A673 (cell line): ENCODE data around the gene PARVA.

Source experiments
- EZH2 ChIP-seq: fragments of 200-600 bp; sonication (generic); IDR thresholded peaks from 2 replicates; pipeline ENCODE4 v1.6.1; 2017; ENCODE audit warnings: borderline replicate concordance, low read depth, mild to moderate bottlenecking, mixed read lengths, antibody characterized with exemption, low read length; ENCODE audit not compliant: poor library complexity, severe bottlenecking
- TF ChIP-seq, protein P1 (sequence below): fragments of 300-800, 200-600 bp; sonication (generic); conservative IDR thresholded peaks from 2 replicates; pipeline ENCODE4 v1.5.1; 2017; ENCODE audit warnings: low read depth, mild to moderate bottlenecking, antibody characterized with exemption, low read length, moderate library complexity, mixed read lengths

DNA sequence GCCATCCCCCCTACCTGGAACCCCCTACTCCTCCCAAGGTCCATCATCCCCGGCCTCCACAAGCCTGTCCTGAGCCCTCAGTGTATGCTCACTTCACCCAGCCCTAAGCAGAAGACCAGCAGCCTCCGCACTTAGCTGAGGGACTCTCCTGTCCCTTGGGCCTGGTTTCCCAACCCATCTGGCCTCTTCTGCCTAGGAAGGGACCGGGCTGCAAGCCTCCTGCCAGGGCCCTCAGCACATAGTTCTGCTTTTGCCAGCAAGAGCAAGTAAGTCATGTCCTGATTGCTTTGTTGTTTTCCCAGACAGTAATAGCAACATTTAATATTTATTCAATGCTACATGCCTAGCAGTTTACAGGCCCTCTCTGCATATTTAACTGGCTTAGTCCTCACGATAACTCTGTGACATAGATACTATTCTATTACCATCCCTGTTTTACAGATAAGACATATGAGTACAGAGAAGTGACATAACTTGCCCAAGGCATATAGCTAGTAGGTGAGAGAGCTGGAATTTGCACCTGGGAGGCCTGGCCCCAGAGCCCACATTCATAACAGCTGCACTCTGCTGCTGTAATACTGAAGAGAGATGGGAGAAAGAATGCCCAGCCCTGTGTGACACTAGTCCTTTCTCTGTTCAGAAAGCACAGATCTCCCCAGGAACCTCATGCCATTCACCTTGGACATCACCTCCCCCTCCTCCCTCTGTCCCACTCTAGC lies 139.2 kb downstream of the PARVA start:
- TF ChIP-seq, protein P1, sequence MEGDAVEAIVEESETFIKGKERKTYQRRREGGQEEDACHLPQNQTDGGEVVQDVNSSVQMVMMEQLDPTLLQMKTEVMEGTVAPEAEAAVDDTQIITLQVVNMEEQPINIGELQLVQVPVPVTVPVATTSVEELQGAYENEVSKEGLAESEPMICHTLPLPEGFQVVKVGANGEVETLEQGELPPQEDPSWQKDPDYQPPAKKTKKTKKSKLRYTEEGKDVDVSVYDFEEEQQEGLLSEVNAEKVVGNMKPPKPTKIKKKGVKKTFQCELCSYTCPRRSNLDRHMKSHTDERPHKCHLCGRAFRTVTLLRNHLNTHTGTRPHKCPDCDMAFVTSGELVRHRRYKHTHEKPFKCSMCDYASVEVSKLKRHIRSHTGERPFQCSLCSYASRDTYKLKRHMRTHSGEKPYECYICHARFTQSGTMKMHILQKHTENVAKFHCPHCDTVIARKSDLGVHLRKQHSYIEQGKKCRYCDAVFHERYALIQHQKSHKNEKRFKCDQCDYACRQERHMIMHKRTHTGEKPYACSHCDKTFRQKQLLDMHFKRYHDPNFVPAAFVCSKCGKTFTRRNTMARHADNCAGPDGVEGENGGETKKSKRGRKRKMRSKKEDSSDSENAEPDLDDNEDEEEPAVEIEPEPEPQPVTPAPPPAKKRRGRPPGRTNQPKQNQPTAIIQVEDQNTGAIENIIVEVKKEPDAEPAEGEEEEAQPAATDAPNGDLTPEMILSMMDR = no peak
- no peak for TF ChIP-seq EZH2
